Measurements from ENCODE around the gene THADA. TPM values are rescaled to one million over a fixed set of nuclear protein-coding genes. Genes with fewer than 3 reads are reported as not detected.

Gene THADA
- total RNA-seq, 4 donors from 2014 or later: 31.2 to 68.8 (median 54.9) TPM

DNA sequence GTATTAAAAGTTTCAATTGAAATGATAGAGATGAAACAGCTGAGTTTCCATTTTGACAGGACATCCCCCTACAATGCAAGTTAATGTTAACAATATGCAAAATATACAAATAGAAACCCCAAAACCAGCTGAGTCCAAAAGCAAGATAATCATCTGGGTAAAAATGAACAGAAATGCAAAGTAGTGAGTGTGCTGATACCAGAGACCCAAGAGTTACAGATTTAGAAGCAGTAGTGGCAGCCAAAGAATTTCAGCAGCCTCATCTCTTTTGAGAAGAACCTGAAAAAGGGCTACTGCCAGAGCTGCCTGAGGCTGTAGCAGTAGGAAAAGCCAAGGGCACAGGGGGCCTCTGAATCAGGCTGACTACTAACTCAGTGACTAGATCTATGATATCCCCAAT lies 82.6 kb downstream of the THADA start:
- Histone ChIP-seq H3K27ac (peak overlapping the region; percentile 35 to 64), H3K4me1 (peaks cover 0 to 5% of the 10 kb centered on the region in 2 donors), H3K4me3 (no peak overlapping the region), H3K27me3 (no peaks in the 10 kb centered on the region), H3K9me3 (no peaks in the 10 kb centered on the region), H3K36me3 (no peaks in the 10 kb centered on the region)
- intact Hi-C loops (cut with DNase I; ENCODE audit: low total_unique reads): no loop called here
- DNase-seq: no peak
- TF ChIP-seq, protein P1, sequence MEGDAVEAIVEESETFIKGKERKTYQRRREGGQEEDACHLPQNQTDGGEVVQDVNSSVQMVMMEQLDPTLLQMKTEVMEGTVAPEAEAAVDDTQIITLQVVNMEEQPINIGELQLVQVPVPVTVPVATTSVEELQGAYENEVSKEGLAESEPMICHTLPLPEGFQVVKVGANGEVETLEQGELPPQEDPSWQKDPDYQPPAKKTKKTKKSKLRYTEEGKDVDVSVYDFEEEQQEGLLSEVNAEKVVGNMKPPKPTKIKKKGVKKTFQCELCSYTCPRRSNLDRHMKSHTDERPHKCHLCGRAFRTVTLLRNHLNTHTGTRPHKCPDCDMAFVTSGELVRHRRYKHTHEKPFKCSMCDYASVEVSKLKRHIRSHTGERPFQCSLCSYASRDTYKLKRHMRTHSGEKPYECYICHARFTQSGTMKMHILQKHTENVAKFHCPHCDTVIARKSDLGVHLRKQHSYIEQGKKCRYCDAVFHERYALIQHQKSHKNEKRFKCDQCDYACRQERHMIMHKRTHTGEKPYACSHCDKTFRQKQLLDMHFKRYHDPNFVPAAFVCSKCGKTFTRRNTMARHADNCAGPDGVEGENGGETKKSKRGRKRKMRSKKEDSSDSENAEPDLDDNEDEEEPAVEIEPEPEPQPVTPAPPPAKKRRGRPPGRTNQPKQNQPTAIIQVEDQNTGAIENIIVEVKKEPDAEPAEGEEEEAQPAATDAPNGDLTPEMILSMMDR (IDR thresholded peaks at IDR 0.05): no peak
- TF ChIP-seq POLR2A (IDR thresholded peaks at IDR 0.05): no peak

DNA sequence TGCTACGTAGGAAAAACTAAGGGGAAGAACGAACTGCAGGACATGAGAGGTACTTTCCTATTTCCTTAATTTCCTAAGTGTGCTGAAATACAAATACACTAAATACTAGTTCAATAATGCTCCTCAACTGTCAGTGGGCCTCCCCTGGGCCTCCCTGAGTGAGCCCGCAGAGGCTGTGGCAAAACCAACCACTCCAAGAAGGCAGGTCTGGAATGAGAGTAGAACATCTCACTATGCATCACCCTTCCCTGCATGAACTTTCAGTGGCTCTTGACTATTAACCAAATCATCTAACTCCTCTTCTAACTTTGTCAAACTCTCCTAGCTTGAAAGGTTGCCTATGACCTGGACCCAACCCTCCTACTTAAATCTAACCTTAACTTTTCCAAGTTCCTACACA lies 84.6 kb downstream of the THADA start:
- H3K9me3 ChIP-seq: no peaks in the 10 kb centered on the region
- no peak overlapping the region for H3K4me3 ChIP-seq
- no peaks in the 10 kb centered on the region for H3K27me3 ChIP-seq
- no peaks in the 10 kb centered on the region for H3K36me3 ChIP-seq
- TF ChIP-seq POLR2A (IDR thresholded peaks at IDR 0.05): no peak
- TF ChIP-seq, protein P1 (IDR thresholded peaks at IDR 0.05): no peak
- intact Hi-C loops (cut with DNase I; ENCODE audit: low total_unique reads): no loop called here
- DNase-seq: no peak
- no peaks in the 10 kb centered on the region for H3K4me1 ChIP-seq
- H3K27ac ChIP-seq: no peak overlapping the region

DNA sequence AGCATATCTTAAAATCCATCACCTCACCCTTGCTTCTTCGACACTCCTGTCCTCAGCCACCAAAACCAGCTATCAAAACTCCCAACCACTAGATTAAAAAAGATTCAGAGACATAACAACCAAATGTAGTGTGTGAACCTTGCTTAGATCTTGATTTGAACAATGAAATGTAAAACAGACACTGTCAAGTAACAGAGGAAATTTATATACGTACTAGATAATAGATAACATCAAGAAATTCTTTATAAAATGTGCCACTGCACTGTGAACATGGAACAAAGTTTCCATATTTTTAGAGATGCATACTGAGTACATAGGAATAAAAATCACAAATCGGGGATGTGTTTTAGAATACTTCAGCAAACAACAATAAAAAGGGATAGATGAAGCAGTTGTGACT lies 86.0 kb downstream of the THADA start:
- intact Hi-C loops (cut with DNase I; ENCODE audit: low total_unique reads): no loop called here
- no peak overlapping the region for H3K27ac ChIP-seq
- no peaks in the 10 kb centered on the region for H3K27me3 ChIP-seq
- no peaks in the 10 kb centered on the region for H3K4me1 ChIP-seq
- no peak for TF ChIP-seq POLR2A (IDR thresholded peaks at IDR 0.05)
- TF ChIP-seq, protein P1 (IDR thresholded peaks at IDR 0.05): no peak
- no peak overlapping the region for H3K4me3 ChIP-seq
- H3K9me3 ChIP-seq: no peaks in the 10 kb centered on the region
- no peak for DNase-seq
- H3K36me3 ChIP-seq: no peaks in the 10 kb centered on the region

DNA sequence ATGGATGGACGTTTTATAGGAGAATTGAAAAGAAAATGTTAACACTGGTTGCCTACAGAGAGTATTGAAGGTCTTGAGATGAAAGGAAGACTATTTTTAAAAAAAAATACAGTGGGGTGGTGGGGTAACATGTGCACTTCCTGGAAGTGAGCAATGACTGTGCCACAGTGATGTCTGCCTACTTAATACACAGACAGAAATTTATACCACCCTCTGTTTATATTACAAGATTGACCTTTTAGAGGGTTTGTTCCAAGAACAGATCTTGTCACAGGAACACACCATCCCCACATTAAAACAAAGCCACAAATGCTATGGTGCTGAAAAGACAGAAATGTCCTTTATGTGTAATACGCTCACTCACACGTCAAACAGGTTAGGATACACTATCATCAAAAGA lies 87.6 kb downstream of the THADA start:
- Histone ChIP-seq H3K4me3 (no peak overlapping the region), H3K4me1 (no peaks in the 10 kb centered on the region), H3K27me3 (no peaks in the 10 kb centered on the region), H3K9me3 (no peaks in the 10 kb centered on the region), H3K27ac (no peak overlapping the region), H3K36me3 (no peaks in the 10 kb centered on the region)
- no peak for TF ChIP-seq POLR2A (IDR thresholded peaks at IDR 0.05)
- TF ChIP-seq, protein P1 (IDR thresholded peaks at IDR 0.05): no peak
- no peak for DNase-seq
- intact Hi-C loops (cut with DNase I; ENCODE audit: low total_unique reads): no loop called here

DNA sequence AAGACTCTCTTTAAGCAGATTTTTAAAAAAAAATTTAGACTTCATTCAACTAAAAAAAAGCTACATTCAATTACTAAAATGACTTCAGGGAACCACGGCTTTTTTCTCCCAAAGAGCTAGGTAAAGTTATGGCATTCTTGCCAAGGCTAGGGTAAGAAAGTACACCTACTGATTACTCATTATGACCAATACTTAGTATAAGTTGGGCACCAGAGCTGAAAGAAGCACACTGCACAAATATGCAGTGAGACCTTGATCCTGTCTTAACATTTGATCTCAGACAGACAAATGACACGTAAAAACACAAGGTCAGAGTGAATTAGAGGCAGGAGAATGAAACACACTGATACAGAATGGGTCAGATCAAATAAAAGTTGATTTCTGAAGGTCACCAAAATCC lies 88.7 kb downstream of the THADA start:
- Histone ChIP-seq H3K9me3 (no peaks in the 10 kb centered on the region), H3K27ac (no peak overlapping the region), H3K4me1 (no peaks in the 10 kb centered on the region), H3K4me3 (no peak overlapping the region), H3K36me3 (no peaks in the 10 kb centered on the region), H3K27me3 (no peaks in the 10 kb centered on the region)
- intact Hi-C loops (cut with DNase I; ENCODE audit: low total_unique reads): no loop called here
- no peak for DNase-seq
- TF ChIP-seq, protein P1 (IDR thresholded peaks at IDR 0.05): no peak
- no peak for TF ChIP-seq POLR2A (IDR thresholded peaks at IDR 0.05)
